WERI-Rb-1 (cell line): Measurements from ENCODE around the gene LRRC8C.

Experiments used
- DNase-seq: peaks from one replicate; pipeline ENCODE4 v3.0.0-alpha.2; 2020
- H3K27ac ChIP-seq: fragments of 250-450 bp; sonication (Bioruptor Pico); 2 replicates; pipeline ENCODE4 v1.5.1; 2020; ENCODE audit warnings: mild to moderate bottlenecking, moderate library complexity
- H3K27me3 ChIP-seq: fragments of 250-450 bp; sonication (Bioruptor Pico); 2 replicates; pipeline ENCODE4 v1.5.1; 2021; ENCODE audit warnings: mild to moderate bottlenecking, low read depth, moderate library complexity; ENCODE audit not compliant: insufficient read depth, severe bottlenecking
- H3K36me3 ChIP-seq: fragments of 250-450 bp; sonication (Bioruptor Pico); 2 replicates; pipeline ENCODE4 v1.5.1; 2020; ENCODE audit warnings: mild to moderate bottlenecking, moderate library complexity
- H3K4me3 ChIP-seq: 2 replicates; pipeline ENCODE4 v1.5.1; 2011; ENCODE audit warnings: low read depth, mild to moderate bottlenecking, control low read depth, low read length
- H3K9me3 ChIP-seq: fragments of 250-450 bp; sonication (Bioruptor Pico); 2 replicates; pipeline ENCODE4 v1.5.1; 2021; ENCODE audit warnings: mild to moderate bottlenecking, moderate library complexity; ENCODE audit not compliant: severe bottlenecking
- TF ChIP-seq, protein P1 (sequence below): IDR thresholded peaks from 2 replicates; pipeline ENCODE4 v1.5.1; 2011; ENCODE audit warnings: low read depth, mild to moderate bottlenecking, control low read depth, inconsistent platforms, low read length

LRRC8C gene

DNA sequence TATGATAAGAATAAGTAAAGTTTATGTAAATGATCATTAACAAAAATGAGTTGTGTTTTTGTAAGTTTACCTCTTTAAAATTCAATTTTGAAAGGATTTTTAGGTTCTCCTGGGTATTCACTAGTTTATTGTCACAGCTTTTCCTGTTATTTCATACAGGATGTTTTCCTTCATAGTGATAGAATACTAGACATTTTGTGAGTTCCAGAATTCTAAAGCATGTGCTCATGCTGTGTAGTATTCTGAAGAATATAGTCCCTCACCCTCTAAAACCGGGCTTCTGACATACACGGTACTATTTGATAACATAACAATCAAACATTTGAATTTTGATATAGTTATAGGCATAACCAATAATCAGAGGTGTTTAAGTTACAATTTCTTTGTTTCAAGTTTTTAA is 10.7 kb downstream of the LRRC8C start:
- Histone ChIP-seq H3K36me3 (no peaks in the 10 kb centered on the region), H3K27ac (no peak overlapping the region), H3K4me3 (no peak overlapping the region), H3K27me3 (no peaks in the 10 kb centered on the region), H3K9me3 (no peaks in the 10 kb centered on the region)
- DNase-seq: no peak
- TF ChIP-seq, protein P1, sequence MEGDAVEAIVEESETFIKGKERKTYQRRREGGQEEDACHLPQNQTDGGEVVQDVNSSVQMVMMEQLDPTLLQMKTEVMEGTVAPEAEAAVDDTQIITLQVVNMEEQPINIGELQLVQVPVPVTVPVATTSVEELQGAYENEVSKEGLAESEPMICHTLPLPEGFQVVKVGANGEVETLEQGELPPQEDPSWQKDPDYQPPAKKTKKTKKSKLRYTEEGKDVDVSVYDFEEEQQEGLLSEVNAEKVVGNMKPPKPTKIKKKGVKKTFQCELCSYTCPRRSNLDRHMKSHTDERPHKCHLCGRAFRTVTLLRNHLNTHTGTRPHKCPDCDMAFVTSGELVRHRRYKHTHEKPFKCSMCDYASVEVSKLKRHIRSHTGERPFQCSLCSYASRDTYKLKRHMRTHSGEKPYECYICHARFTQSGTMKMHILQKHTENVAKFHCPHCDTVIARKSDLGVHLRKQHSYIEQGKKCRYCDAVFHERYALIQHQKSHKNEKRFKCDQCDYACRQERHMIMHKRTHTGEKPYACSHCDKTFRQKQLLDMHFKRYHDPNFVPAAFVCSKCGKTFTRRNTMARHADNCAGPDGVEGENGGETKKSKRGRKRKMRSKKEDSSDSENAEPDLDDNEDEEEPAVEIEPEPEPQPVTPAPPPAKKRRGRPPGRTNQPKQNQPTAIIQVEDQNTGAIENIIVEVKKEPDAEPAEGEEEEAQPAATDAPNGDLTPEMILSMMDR: no peak

DNA sequence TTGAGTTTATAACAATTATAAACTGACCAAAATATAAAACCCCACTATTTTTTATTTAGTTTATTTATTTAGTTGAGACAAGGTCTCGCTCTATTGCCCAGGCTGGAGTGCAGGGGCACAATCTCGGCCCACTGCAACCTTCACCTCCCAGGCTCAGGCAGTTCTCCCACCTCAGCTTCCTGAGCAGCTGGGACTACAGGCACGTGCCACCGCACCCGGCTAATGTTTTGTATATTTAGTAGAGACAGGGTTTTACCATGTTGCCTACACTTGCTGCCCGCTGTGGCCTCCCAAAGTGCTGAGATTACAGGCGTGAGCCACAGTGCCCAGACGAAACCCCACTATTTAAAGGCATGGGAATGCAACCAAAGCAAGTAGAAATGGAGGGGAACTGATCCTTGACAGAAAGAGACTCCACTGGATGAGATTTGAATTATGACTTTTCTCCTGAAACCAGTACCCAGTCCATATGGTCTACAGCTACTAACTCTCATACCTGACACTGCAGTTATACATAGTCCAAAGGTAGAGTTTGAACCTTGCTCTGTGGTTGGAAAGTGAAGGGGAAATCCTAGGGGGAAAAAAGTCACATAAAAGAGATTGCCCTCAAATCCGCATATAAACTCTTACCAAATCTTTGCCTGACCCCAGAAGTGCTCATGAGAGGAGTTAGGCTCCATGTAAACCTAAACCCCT is 11.3 kb downstream of the LRRC8C start:
- Histone ChIP-seq H3K4me3 (no peak overlapping the region), H3K27me3 (no peaks in the 10 kb centered on the region), H3K9me3 (no peaks in the 10 kb centered on the region), H3K36me3 (no peaks in the 10 kb centered on the region), H3K27ac (no peak overlapping the region)
- TF ChIP-seq, protein P1: no peak
- DNase-seq: no peak

DNA sequence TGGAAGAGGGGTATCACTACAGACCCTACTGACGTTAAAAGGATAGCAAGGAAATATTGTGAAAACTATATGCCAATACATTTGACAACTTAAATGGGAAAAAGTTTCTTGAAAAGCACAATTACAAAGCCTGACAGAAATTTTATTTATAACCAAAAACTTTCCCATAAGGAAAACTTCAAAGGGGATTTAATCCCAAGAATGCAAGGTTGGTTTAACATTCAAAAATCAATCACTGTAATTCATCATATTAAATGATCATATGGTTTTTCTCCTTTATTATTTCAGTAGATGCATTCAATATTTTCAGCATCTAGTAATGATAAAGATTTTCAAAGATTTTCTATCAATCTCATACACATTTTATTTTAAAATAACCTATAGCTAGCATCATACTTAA is 13.3 kb downstream of the LRRC8C start:
- H3K9me3 ChIP-seq: no peaks in the 10 kb centered on the region
- no peaks in the 10 kb centered on the region for H3K27me3 ChIP-seq
- H3K36me3 ChIP-seq: no peaks in the 10 kb centered on the region
- TF ChIP-seq, protein P1: no peak
- DNase-seq: no peak
- no peak overlapping the region for H3K27ac ChIP-seq
- H3K4me3 ChIP-seq: no peak overlapping the region

DNA sequence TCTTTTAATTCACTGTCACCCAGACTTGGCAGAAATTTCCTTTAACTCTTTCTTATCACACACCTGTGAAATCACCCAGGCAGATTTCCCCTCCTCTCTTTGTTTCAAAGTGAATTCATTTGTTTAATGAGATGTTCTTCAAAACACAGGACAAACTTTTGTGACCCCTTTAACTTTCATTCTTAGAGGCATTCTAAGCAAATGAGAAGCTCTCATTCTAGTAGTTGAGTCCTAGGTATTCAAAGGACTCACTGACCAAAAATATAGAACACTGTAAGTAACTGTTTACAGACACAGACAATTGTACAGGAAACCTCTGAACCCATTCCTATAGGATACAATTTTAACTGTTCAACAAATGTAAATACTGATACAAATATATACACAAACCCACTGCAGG is 16.9 kb downstream of the LRRC8C start:
- H3K9me3 ChIP-seq: no peaks in the 10 kb centered on the region
- no peaks in the 10 kb centered on the region for H3K36me3 ChIP-seq

DNA sequence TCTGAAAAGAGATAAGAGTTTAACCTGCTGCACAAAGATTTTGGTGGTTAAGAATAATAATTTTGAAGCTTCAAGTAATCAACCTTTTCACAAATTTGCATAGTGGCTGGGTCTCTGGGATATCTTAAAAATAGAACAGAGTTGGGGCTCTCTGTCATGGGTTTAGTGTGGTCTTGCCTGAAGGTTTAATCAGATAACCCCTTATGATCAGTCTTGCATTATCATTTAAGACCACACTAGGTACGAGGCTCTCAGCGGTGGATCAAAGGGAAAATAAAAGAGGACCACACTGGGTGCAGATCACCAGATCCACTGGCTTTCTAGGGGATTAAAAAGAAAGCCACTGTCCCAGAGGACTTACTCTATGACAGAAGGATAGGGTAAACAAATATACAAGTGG is 19.5 kb downstream of the LRRC8C start:
- Histone ChIP-seq H3K27me3 (no peaks in the 10 kb centered on the region), H3K9me3 (no peaks in the 10 kb centered on the region), H3K27ac (no peak overlapping the region), H3K4me3 (no peak overlapping the region), H3K36me3 (no peaks in the 10 kb centered on the region)
- no peak for DNase-seq
- TF ChIP-seq, protein P1: no peak

More for the DNA sequence above, 16.9 kb downstream of the LRRC8C start:
- no peak overlapping the region for H3K4me3 ChIP-seq
- no peak overlapping the region for H3K27ac ChIP-seq
- no peaks in the 10 kb centered on the region for H3K27me3 ChIP-seq
- no peak for DNase-seq
- TF ChIP-seq, protein P1: no peak

DNA sequence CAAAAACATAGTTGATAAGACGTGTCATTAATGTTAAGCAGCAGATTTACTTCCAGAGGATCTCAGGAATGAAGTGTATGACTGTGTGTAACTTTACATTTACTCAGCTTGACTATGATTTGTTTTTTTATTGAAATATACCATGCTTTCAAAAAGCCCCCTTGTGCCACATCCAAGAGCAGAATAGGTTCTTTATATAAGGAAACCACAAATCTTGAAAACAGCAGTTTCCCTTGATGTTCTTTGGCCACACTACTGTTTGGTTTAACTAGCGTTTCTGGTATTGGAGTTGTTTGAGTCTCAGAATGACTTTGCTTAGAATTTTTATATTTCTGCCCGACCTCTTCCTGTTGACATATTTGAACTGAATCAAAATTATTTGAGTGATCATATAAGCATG is 25.0 kb downstream of the LRRC8C start:
- TF ChIP-seq, protein P1: no peak
- Histone ChIP-seq H3K27me3 (no peaks in the 10 kb centered on the region), H3K27ac (no peak overlapping the region), H3K36me3 (no peaks in the 10 kb centered on the region), H3K9me3 (no peaks in the 10 kb centered on the region), H3K4me3 (no peak overlapping the region)
- no peak for DNase-seq
